Measurements from ENCODE around the gene FZR1. TPM values are rescaled to one million over a fixed set of nuclear protein-coding genes. Genes with fewer than 3 reads are reported as not detected.

FZR1 gene
- 87.4 and 87.5 TPM in 2 replicates for total RNA-seq (2021)
- percentile 57 among the genes with signal in this experiment for Bru-seq, nascent RNA
- percentile 65 among the genes with signal in this experiment for BruChase-seq, experiment 1, labeled RNA remaining after a 2-hour chase
- percentile 76 among the genes with signal in this experiment for BruChase-seq, experiment 2, labeled RNA remaining after a 6-hour chase
- long read RNA-seq, full-length matches to known transcripts, result 107 of 150 reads
- long read RNA-seq, partial matches to known transcripts, result 6 of 150 reads
- long read RNA-seq, other reads (novel, unspliced or antisense), result 37 of 150 reads

GRCh38 chr19:3505598-3506383 lies at the start of gene FZR1:
FZR1 (plus strand) TSS chr19:3506311; CDS start chr19:3522990, 16,679 bp downstream.
- Histone ChIP-seq H3K4me3 (ENCODE audit: low read depth, low read length, poor library complexity, severe bottlenecking) (peak within 1 kb of the TSS; percentile 99), H3K9me3 (ENCODE audit: low read depth, low read length, poor library complexity, severe bottlenecking) (no peaks in the 10 kb centered on the region), H3K4me1 (ENCODE audit: insufficient read depth, low read length, poor library complexity, severe bottlenecking) (peaks cover 23% of the 10 kb centered on the region), H3K27me3 (replicated peaks; ENCODE audit: insufficient read depth, low read depth, low read length, poor library complexity) (no peaks in the 10 kb centered on the region), H3K27ac (ENCODE audit: low read depth, low read length, poor library complexity, severe bottlenecking) (peak within 1 kb of the TSS; percentile 90), H3K36me3 (ENCODE audit: insufficient read depth, low read length, poor library complexity, severe bottlenecking) (peaks cover 20% of the 10 kb centered on the region)
- intact Hi-C loops (cut with micrococcal nuclease; ENCODE audit: unreplicated experiment), result no loop called here
- ChIA-PET CTCF (interaction anchor here (0.6 kb wide), 1 partner anchor 20 kb away, joined by 7 read pairs; no protein-coding TSS in a partner anchor), POLR2A (ENCODE audit: low non-redundant PET) (no interaction called here)
- DNase-seq (ENCODE audit: low spot score), result peak; percentile 99
- TSS peak; percentile 88 for BruUV-seq (replicated peaks)
- TF ChIP-seq CTCF (conservative IDR thresholded peaks at IDR 0.05; ENCODE audit: low read depth, low read length) (0 out of 2 replicates have a peak, but pooled peaks have one; percentile 5), EZH2 (IDR thresholded peaks at IDR 0.05; ENCODE audit: borderline replicate concordance, low read depth, low read length, poor library complexity, severe bottlenecking) (no peak)

GRCh38 chr19:3456925-3457527 lies 49.1 kb upstream of the FZR1 start:
- POLR2A ChIA-PET (ENCODE audit: low non-redundant PET), result no interaction called here
- DNase-seq (ENCODE audit: low spot score), result no peak
- BruUV-seq (replicated peaks), result no TSS peak
- TF ChIP-seq EZH2 (IDR thresholded peaks at IDR 0.05; ENCODE audit: borderline replicate concordance, low read depth, low read length, poor library complexity, severe bottlenecking) (no peak), CTCF (conservative IDR thresholded peaks at IDR 0.05; ENCODE audit: low read depth, low read length) (no peak)
- Histone ChIP-seq H3K4me3 (ENCODE audit: low read depth, low read length, poor library complexity, severe bottlenecking) (no peak overlapping the region), H3K27ac (ENCODE audit: low read depth, low read length, poor library complexity, severe bottlenecking) (no peak overlapping the region), H3K36me3 (ENCODE audit: insufficient read depth, low read length, poor library complexity, severe bottlenecking) (peaks cover 44% of the 10 kb centered on the region), H3K4me1 (ENCODE audit: insufficient read depth, low read length, poor library complexity, severe bottlenecking) (no peaks in the 10 kb centered on the region), H3K27me3 (replicated peaks; ENCODE audit: insufficient read depth, low read depth, low read length, poor library complexity) (no peaks in the 10 kb centered on the region), H3K9me3 (ENCODE audit: low read depth, low read length, poor library complexity, severe bottlenecking) (no peaks in the 10 kb centered on the region)
- CTCF ChIA-PET, result no interaction called here
- intact Hi-C loops (cut with micrococcal nuclease; ENCODE audit: unreplicated experiment), result no loop called here

DNA sequence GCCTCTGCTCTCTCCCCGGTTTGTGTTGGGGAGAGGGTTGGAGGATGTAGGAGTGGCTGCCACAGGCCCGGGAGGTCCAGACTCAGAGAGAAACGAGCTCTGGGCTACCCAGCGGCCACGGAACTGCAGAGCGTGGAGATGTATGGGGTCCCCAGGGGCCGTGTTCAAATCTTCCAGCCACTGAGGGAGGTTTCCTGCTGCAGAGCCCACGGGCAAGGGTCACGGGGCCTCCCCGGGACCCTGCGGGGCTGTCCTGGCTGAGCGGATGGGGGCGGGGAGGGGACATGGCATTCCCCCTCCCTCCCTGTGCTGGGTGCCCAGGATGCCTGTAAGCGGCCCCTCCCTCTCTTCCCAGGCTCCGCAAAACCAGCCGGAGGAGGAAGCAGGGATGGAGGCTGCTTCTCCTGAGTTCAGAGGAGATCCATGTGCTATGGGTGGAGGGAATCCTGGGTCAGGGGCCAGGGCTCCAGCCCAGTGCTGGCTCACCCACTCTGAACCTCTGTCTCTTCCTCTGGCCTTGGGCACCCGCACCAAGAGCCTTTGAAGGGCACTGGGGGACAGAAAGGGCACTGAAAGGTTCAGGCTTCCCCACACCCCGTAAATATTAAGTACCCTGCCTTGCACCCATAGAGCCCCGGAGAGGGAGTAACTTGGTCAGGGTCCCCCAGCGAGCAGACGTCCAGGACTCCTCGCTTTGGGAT lies 48.4 kb upstream of the FZR1 start:
- POLR2A ChIA-PET (ENCODE audit: low non-redundant PET), result no interaction called here
- CTCF ChIA-PET, result no interaction called here
- H3K27me3 ChIP-seq (replicated peaks; ENCODE audit: insufficient read depth, low read depth, low read length, poor library complexity), result no peaks in the 10 kb centered on the region

More for the DNA sequence above, 48.4 kb upstream of the FZR1 start:
- Histone ChIP-seq H3K27ac (ENCODE audit: low read depth, low read length, poor library complexity, severe bottlenecking) (no peak overlapping the region), H3K36me3 (ENCODE audit: insufficient read depth, low read length, poor library complexity, severe bottlenecking) (peaks cover 44% of the 10 kb centered on the region), H3K4me1 (ENCODE audit: insufficient read depth, low read length, poor library complexity, severe bottlenecking) (no peaks in the 10 kb centered on the region), H3K9me3 (ENCODE audit: low read depth, low read length, poor library complexity, severe bottlenecking) (no peaks in the 10 kb centered on the region), H3K4me3 (ENCODE audit: low read depth, low read length, poor library complexity, severe bottlenecking) (no peak overlapping the region)
- DNase-seq (ENCODE audit: low spot score), result no peak
- no TSS peak for BruUV-seq (replicated peaks)
- intact Hi-C loops (cut with micrococcal nuclease; ENCODE audit: unreplicated experiment), result no loop called here
- no peak for TF ChIP-seq EZH2 (IDR thresholded peaks at IDR 0.05; ENCODE audit: borderline replicate concordance, low read depth, low read length, poor library complexity, severe bottlenecking)
- no peak for TF ChIP-seq CTCF (conservative IDR thresholded peaks at IDR 0.05; ENCODE audit: low read depth, low read length)

Measured in A673 (cell line).